ENCODE measurements around the gene TRPV4.

Gene TRPV4

DNA sequence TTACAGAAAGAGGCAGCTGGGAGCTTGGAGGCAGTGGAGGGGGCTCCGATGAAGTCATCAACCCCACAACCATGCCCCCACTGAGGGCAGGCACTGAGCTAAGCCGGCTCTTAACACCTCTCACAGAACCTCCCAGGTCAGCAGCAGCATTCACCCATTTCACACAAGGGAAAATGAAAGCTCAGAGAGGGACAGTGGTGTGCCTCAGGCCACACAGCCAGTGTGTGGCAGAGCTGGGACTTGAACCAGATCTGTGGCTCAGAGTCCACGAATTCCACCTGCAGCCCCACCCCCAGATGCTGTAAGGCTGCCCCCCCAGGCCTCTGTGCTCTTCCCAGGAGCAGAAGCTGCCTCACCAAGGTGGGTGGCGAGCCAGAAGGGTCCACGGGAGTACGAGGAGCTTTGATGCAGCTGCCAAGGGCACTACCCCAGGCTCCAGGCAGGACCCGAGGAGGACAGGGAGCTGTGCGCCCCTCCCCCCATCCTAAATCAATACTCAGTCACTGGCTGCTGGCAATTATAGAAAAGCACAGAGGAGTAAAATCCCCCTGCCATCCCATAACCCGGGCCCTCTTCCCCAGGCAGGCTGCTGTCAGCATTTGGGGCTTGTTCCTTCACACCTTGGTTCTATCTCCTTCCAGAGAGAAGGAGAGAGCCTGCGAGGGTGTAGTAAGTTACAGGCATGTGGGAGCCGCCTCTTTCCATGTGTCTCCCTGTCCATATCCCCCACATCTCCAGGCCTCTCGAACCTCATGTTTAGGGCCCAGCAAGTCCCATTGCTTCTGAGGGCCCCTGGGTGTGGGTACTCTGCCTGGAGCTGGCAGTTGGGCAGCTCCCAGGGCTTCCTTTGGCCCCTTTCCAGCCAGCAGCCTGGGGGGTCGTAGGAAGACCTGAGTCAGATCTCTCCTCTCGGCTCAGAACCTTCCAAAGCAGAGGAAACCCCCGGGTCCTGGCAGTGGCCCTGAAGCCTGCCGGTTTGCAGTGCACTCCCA lies 72.0 kb downstream of the TRPV4 start:
- no peak for DNase-seq

DNA sequence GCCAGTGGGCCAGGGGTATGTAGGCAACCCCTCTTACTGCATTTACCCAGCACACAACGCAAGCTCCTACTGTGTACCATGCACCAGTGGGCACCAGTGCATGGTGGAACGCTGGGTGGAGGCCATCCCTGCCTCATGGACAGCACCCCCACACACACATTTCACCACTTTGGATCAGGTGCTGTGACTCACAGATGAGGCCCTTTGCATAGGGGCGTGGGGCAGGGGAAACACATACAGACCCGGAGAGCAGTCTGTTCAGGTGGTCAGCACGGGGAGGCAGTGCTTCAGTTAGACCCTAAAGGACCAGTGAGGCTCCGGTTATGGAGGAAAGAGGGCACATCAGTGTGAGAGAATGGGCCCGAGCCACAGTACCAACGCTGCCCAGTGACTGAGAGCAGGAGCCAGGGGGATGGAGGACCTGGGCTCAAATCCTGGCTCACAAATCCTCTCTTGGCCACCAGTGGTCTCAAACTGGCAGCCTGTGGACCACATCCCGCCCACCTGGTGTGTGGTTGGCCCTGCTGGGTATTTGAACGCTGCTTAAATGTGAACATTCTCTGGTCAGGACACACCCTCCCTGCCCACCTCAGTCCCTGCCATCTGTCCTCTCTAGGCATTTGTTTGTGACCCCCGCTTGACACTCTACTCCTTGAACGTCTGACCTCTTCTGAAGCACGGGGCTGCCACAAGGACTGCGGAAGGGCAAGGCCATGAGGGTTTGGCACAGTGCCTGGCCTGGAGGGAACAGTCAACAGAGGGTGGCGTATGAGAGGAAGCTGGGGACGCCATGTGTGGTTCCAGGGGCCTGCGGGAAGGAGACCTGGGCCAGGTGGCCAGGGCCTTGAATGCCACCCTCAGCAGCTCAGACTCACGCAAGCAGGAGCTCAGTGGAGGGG lies 72.9 kb downstream of the TRPV4 start:
- peak; percentile 28 for DNase-seq

DNA sequence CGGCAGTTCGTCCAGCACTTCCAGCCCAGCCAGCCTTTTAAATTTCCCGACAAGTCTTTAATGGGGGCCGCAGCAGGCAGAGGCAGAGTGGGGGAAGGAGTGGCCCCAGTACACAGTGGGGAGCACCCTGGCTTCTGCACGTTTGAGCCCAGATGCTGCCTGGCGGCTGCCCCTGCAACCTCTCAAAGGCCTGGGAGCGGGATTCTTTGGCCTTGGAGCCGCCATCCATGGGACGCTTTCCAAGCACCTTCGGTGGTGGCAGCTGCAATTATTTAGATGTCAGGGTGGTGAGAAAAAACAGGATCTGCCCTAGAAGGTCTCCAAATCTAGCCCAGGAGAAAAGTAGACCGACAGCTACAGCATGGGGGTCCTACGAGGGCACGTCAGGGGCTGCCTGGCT lies 73.6 kb downstream of the TRPV4 start:
- DNase-seq: no peak

DNA sequence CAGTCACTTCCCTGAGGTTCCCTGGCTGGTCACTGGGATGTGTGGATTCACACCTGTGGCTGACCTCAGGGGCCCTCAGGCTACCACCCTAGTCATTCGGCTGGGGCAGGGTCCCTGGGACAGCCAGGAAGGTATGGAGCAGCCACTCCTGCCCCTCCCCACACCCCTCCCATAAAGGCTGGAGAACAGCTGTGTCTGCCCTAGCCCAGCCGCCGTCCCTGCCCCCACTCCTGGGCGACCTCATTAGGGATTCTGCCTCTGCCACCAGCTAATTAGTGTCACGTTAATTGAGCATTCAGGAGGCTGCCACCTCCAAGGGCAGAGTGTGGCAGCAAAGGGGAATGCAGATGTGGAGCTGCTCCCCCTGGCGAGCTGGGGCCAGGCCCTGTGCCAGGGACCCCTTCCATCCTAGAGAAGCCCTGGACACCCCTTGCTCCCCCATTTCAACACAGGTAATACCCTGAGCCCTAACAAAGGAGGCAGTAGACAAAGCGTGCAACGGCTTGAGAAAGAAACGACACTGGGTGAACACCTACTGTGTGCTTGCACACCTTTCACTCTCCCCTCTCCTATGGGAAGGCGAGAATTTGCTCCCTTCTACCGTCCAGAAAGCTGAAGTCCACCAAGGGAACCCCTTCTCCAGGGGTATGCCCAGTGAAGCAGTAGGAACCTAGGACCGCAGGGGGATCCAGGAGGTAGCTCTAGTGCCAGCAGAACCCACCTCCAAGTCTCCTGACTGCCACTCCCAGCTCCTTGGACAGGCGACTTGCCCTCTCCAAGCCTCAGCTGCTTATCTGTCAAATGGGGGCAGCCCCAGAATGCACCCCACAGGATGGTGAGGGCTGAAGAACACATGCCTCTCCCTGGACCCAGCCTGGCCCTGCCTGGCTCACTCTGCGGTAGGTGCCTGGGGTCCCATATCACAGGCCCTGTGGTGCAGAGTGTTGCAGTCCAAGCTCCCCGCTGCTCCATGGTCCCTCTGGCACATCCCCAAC lies 74.5 kb downstream of the TRPV4 start:
- no peak for DNase-seq

DNA sequence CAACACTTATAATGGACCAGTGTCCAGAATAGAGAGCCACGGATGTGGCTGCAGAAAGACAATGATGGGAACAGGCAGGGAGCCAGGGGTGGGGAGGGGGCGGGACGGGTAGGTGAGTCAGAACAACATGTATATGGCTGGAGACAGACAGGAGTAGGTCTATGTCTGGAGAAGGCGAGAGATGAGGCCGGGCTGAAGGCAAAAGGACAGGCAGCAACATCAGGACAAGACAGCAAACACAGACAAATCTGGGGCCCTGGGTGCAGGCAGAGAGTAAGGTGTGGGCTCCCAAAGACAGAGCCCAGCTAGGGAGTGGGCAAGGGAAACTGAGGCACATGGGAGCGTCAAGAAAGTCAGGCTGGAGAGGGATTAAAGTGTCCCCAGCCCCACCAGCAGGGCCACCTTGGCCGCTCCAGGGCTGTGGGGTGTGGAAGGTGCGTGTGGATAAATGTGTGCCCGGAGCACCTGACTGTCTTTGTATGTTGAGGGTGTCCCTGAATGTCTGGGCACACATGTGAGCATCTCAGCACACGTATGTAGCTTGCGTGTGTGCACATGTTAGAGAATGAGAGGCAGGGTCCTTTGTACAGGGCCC lies 75.4 kb downstream of the TRPV4 start:
- no peak for DNase-seq

DNA sequence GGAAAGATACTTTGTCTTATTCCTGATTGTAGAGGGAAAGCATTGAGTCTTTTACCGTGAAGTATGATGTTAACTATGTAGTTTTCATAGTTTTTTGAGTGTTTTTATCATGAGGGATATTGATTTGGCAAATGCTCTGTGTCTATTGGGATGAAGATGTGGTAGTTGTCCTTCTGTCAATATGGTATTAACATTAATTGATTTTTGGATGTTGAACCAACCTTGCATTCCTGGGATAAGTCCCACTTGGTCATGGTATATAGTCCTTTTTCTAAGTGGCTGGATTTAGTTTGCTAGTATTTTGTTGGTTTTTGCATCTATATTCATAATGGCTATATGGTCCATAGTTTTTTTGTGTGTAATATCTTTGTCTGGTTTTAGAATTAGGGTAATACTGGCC lies 76.7 kb downstream of the TRPV4 start:
- no peak for DNase-seq

DNA sequence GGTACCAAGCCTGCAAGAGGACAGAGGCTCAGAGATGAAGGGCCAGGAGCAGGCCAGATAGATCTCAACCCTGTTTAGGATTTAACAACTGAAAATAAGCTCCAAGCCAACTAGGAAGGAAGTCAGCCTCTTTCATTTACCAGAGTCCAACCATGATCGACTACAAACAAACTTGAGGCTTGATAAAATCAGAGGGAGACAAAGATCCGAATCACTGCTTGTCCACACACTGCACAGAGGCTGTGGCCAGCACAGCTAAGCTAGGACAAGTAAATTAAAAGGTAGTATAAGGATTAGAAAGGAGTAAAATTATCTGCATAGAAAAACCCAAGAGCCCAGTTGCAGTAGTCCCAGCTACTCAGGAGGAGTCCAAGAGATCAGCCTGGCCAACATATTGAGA lies 79.2 kb downstream of the TRPV4 start:
- no peak for DNase-seq

DNA sequence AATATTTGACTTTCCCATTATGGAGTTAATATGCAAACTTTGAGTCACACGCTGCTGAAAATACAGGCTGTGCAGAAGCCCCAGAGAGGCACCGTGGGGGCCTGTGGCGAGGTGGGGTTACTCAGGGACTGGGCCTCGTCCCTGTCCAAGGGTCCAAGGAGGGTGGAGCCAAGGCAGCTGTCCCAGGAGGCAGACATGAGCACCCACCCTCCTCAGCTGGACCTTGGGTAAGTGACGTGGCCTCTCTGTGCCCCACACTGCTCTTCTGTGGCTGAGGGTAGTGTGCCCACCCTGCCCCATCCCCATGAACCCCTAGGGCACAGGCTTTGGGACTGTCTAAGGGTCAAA lies 80.2 kb downstream of the TRPV4 start:
- no peak for DNase-seq

DNA sequence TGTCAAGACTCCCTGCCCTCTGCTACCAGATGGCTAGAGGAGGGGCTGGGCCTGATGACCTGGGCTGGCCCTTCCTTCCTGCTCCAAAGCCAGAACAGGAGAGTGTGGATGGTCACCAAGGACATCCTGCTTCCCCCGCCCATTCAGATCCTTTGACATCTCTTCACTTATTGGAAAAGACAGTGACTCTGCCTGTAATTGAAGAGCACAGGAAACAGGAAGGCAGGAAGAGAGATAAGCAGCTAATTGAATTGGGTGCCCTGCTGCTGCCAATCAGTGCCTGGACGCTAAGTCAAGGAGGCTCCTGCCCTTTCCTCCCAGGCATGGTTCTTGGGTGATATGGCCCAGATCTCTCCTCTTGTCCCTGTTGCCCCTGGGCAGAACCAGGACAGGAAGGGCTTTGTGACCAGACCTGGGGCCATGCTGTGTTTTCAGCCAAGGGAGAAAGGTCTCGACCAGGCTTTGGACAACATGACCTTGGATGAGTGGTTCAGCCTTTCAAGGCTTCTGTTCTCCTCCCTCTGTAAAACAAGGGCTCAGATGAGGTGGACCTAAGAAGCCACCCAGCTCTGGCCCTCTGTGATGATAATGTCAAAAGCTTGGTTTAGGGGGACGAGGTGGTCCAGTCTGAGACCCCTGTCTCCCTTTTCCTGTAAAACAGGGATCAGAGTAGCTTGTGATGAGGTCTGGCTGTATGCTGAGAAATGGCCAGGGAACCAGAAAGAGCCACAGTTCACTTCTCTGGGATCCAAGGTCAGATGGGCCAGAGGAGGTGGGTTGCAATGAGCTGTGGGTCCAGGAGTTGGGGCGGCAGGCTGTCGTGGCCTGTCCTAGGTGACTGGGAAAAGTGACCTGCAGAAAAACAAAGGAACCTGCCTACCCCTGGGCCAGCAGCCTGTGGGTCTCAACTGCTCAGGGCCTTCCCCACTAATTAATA lies 80.8 kb downstream of the TRPV4 start:
- no peak for DNase-seq

DNA sequence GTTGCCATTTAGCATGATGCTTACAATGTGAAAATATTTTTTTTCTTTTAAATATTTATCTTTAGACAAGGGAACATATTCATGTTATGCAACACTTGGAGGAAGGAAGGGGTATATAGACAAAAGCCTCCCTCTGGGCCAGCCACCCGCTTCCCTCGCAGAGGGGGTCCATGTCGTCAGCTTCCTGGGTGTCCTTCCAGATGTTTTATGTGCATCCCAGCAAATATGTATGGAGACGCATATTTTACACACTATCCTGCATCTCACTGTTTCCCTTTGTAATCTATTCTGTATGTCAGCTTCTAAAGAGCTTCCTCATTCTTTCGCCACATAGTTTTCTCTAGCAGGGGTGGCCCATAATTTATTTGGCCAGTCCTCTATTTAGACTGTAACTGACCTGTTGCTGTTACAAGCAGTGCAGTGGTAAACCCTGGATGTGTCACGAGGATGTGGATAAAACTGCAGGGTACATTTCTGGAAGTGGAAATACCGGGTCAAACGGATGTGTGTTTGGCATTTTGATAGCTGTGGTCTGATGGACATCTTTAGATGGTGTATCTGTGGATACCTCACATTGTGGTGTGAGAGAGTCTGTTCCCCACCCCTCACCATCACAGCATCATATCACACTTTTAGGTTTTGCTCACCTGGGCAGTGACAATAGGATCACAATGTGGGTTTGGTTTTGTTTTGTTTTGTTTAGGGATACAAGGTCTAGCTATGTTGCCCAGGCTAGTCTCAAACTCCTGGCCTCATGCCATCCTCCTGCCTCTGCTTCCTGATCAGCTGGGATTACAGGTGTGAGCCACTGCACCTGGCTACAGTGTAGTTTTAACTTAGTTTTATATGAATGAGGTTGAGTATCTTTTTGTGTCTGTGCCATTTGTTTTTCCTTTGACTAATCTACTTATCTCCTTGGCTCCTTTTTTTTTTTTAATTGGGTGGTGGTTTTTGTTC lies 87.9 kb downstream of the TRPV4 start:
- DNase-seq: no peak

DNA sequence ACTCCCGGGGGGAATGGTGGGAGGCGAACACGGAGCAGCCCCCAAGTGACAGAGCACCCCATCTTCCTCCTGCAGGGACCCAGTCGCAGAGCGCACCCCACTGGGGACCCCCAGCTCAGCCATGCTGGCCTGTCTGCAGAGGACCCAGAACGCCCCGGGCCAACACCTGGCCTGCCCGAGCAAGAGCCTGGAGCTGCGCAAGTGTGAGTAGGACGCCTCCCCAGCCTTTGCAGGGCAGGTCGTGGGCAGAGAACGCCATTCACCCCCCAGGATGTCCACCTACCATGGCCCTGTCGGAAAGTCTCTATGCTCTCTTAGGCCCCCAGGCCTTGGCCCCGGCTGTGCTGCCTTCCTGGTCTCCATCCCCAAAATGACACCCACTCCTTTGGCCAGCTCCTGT lies 89.2 kb downstream of the TRPV4 start:
- DNase-seq: no peak

DNA sequence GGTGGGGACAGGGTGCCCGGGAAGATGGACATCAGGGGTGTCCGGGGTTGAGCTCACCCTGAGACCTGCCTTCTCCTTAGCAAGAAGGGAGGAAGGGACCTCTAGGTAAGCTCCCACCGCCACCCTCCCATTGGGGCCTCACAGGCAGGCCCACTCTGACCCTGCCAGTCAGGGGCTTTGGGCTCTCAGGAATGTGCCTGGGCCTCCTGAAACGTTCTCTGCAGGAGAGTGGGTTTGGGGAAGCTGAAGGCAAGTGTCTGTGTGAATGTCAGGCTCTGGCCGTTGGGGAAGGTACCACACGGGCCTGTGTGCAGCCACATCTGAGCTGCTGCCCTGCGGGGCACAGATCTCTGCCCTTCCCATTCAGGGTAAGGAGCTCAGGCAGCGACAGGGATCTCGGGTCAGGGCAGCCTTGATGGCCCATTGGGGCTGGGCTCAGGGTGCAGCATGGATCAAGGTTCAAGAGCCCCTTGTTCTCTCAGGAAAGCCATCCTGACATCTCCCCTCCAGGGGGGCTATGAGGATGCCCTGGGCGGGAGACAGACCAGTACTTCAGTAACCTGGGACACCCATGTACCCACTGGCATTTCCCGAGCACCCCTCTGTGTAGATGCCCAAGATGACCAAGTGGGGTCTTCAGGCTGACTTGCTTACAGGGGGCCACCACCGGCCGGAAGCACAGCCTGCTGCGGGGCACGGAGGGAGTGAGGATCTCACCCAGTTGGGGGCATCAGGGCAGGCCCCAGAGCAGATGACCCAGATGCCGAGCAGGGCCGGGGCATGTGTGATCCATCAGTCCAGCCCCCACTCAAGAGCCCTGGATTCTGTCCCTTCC lies 89.9 kb downstream of the TRPV4 start:
- DNase-seq: no peak

DNA sequence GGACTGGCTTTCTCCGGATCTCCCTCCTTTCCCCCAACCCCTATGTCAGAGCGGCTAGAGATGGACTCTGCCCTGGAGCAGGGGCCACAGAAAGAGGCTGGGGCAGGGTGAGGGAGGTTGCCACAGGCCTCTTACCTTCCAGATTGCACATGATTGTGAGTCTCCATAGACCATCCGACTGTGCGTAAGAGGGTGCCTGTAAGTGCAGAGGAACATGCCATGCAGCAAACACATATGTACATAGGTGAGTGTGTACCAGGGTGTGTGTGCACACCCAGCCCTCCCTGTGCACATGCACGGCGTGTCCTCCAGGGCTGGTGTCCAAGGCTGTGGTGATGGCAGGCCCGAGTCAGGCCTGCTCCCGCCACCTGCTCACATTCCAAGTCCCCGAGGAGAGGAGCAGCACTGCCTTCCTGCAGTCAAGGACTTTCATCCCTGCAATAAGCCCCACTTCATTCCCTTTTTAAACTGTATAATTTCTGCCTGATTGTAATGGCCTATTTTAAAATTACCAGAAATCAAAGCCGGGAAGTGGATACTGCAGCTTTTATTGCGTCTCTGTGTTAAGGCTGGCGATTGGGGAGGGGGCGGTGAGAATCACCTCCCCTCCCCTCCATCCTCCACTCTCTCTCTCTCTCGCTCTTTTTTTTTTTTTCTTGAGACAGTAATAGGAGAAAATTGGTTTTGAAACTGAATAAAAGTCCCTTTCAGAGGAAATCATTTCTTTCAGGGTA lies 91.1 kb downstream of the TRPV4 start:
- no peak for DNase-seq

DNA sequence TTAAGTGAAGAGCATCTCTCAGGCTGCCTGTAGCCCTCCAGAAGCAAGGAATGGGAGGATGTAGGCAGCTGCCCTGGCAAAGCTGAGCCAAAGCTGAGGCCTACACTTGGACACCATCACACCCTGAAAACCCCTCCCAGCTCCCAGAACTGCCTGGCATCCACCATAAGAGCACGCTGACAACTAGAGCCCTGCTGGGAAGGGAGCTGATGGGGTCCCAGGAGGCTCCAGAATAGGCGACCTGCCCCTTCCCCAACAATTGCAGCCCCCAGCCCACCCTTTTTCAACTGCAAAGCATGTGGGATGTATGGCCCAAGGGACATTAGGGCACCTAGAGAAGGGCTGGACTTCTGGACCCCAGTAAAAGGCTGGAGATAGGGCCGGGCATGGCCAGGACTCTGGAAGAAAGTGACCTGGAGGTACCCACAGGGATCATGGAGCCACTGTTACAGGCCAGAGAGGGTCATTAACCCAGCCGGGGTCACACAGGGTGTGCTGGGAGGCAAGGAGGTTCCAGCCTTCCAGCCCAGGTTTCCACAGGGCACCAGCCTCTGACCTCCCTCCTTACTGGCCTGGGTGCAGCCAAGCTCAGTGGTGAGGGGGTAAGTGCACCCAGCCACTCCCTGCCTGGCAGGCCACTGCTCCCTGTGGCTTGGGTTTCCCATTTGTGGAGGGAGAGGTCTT lies 91.8 kb downstream of the TRPV4 start:
- DNase-seq: no peak

DNA sequence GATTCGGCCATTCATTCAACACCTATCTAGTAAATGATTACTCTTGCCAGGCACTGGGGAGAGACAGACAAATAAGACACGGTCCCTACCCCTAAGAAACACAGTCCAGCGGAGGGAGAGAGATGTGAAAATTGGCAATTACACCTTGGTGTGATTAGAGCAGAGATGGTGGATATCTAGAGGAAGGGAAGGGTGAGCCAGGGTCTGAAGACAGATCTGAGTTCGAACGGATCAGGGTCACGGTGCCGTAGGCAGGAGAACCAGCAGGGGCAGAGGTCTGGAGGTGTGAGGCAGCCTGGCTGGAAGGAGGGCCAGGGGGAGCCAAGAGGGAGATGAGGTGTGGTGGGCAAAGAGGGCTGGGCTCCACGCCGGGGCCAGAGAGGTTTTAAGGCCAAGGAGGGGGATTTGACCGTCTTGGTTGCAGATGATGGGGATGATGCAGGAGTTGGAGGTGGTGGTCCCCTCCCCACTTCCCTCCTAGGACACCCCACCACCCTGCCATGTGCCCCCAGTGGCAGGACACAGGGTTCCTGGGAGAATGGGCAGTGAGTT lies 92.4 kb downstream of the TRPV4 start:
- DNase-seq: no peak

DNA sequence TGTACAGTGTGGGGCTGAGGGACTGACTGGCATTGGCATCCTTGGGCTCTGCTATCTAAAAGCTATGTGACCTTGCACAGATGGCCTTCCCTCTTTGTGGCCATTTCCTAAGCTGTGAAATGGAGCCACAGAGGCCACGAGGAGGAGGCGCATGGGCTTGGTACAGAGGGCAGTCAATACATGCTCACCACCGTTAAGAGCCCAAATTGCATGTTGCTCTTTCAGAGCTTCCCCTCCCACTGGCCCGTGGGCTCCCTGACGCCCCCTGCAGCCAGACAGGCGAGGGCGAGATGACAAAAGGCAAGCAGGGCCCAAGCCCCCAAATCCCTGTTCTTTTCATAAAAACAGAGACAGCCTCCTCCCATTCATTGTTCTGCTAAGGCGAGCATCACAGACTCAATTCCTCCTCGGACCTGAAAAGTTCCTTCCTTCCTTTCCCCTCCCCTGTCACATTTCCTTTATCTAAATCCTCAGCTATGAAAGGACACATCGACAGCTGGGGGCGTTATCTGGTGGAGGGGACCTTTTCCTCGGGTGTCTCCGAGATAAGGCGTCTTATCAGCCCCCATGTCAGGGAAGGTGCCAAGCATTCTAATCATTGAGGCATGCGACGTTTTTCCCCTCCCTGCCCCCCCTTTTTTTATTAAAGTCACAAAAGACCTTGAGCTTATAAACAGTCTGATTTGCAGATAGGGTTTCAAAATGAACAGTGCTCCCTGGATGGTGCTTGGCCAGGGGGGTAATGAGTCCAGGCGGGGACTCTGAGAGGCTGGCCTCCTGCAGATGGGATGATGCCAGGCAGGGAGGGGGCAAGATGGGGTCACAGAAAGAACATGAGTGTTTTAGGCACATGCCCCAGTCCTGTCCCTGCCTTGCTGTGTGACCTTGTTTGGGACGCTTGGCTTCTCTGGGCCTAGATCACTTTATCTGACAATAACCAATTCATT lies 93.2 kb downstream of the TRPV4 start:
- DNase-seq: no peak

Measured in NCI-H1092 treated with DMSO at 0.1 percent for 48 hours (cell line).